GM12873 (cell line): ENCODE measurements around the gene SHISA4.

Experiments used
- CTCF ChIP-seq: IDR thresholded peaks from 2 replicates; pipeline ENCODE4 v1.5.1; 2012; ENCODE audit warnings: low read depth, mild to moderate bottlenecking, moderate library complexity, low read length, control low read depth; ENCODE audit not compliant: insufficient read depth; ENCODE audit errors: missing control alignments

The SHISA4 gene

GRCh38 chr1:201916649-201917249 lies 28.1 kb downstream of the SHISA4 start:
- TF ChIP-seq CTCF, result no peak

GRCh38 chr1:201917362-201918033 lies 28.8 kb downstream of the SHISA4 start:
- no peak for TF ChIP-seq CTCF

- TF ChIP-seq CTCF, result no peak
Measured at GRCh38 chr1:201918343-201918742, 29.6 kb downstream of the SHISA4 start.

- TF ChIP-seq CTCF, result no peak
Measured at GRCh38 chr1:201921952-201922558, 33.4 kb downstream of the SHISA4 start.

- no peak for TF ChIP-seq CTCF
Measured at GRCh38 chr1:201925301-201925567, 36.5 kb downstream of the SHISA4 start.

- TF ChIP-seq CTCF, result no peak
Measured at GRCh38 chr1:201925981-201926645, 37.4 kb downstream of the SHISA4 start.

GRCh38 chr1:201928266-201928665 lies 39.6 kb downstream of the SHISA4 start:
- TF ChIP-seq CTCF, result no peak
